Left lobe of liver (tissue), 2 donors: ENCODE results near the gene SPOCK2. TPM values are rescaled to one million over a fixed set of nuclear protein-coding genes. Genes with fewer than 3 reads are reported as not detected.
A peak's percentile ranks its signal among the peaks of the same experiment; 100 is the strongest.
"Not testable (repeated sequence)": the region's sequence is repeated elsewhere in the genome, so short reads cannot be mapped to it uniquely, and the experiment has no call there.

Experiments
- ATAC-seq: fragments of 200-7000 bp; cut with Tn5 transposase; one replicate; pipeline ENCODE4 v1.9.1; 2020; ENCODE audit warnings: mild to moderate bottlenecking, moderate library complexity
- DNase-seq: peaks from one replicate; pipeline ENCODE4 v3.0.0-alpha.2; 2020; ENCODE audit warnings: low spot score
- total RNA-seq: library from RNA; stranded (reverse); gene quantifications from one replicate; pipeline ENCODE4 v1.2.1, GENCODE V29; 2021
- donor health status: DM: no; HTN: no; CAD: no; lungs with moderate emphysema.
- donor health status: DM: no; HTN: yes; CAD: no.

The SPOCK2 gene
- total RNA-seq, 1 donor from 2014 or later = 1.6 TPM

- ATAC-seq = no peak
- no peak for DNase-seq
Observed at GRCh38 chr10:72035252-72035887, 53.0 kb downstream of the SPOCK2 start.

DNA sequence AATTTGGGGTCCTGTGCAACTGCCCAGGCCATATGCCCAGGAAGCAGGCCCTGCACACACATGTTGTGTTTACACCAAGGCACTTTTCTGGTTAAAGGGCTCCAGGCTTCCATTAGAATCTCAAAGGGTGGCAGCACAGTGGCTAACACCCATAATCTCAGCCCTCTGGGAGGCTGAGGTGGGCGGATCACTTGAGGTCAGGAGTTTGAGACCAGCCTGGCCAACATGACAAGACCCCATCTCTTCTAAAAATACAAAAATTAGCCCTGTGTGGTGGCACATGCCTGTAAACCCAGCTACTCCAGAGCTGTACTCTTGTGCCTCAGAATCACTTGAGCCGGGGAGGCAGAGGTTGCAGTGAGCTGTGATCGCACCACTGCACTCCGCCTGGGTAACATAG lies 53.6 kb downstream of the SPOCK2 start:
- ATAC-seq (no peak), DNase-seq (no peak)

DNA sequence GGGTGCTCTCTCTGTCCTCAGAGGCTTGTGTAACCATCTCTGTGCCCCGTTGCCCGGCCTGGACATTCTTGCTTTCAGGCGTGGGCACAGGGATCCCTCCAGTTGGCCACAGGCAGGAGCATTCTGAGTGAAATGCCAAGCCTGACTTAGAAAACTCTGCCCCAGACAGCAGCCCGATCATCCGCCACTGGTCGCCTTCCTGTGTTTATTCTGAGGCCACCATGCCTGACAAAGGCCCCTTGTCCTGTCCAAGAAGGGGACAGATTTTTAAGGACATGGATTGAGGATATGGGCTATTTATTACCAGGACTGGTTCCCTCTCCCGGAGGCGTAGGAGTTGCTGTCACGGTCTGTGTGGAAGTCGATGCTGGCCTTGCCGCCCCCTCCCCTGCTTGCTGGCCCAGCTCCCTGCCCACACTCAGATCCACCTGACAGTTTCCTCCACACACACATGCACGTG lies 54.3 kb downstream of the SPOCK2 start:
- no peak for ATAC-seq
- DNase-seq = no peak

GRCh38 chr10:72032409-72033162 lies 55.8 kb downstream of the SPOCK2 start:
- DNase-seq, ATAC-seq: not testable (repeated sequence)

GRCh38 chr10:72031706-72032105 lies 56.6 kb downstream of the SPOCK2 start:
- DNase-seq (no peak), ATAC-seq (no peak)

DNA sequence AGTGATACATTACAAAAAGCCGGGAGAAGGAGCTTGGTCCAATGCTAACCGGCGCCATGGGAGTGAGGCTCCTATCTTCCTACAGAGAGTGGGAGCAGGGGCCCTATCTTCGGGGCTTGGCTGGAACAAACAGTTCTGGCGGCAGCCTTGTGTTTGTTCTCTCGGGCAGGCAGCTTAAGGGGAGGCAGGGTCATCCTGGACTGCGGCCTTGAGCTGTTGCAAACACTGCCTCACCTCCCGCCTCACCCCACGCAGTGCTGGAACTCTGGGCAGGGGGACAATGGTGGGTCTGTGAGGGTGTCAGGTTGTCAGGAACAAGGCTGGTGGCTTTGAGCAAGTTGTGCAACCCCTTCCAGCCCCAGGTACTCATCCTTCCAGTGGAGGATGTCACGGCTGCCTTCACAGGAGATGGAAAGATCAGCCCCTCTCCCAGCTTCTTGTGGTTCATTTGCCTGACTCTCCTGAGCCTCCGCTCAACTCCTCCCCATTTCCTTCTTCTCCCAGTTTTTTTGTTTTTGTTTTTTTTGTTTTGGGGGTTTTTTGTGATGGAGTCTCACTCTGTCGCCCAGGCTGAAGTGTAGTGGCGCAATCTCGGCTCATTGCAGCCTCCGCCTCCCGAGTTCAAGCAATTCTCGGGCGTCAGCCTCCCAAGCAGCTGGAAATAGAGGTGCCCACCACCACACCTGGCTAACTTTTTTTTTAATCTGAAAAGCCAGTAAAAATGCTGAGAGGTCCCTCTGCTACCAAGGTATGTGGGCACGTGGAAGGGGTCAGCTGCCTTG lies 57.4 kb downstream of the SPOCK2 start:
- DNase-seq (peak; percentile 50), ATAC-seq (peak; percentile 80)

DNA sequence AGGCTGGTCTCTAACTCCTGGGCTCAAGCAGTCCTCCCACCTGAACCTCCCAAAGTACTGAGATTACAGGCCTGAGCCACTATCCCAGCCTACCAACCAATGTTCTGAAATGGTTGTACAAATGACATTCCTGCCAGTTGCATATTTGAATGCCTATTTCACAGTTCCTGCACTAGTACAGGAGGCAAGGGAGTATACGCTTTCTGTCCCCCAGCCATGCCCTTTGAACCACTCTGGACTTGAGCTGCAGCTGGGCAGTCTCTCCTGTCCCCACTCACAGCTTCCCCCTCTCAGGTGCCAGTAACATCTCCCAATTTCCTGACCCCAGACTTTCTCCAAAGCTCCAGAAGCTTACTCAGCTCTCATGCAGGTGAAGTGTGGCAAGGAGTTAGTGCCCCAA lies 58.9 kb downstream of the SPOCK2 start:
- ATAC-seq = peak; percentile 63
- no peak for DNase-seq

GRCh38 chr10:72027498-72027897 lies 60.9 kb downstream of the SPOCK2 start:
- DNase-seq (no peak), ATAC-seq (no peak)

- no peak for ATAC-seq
- DNase-seq = no peak
Observed at GRCh38 chr10:72026278-72027111, 61.9 kb downstream of the SPOCK2 start.

DNA sequence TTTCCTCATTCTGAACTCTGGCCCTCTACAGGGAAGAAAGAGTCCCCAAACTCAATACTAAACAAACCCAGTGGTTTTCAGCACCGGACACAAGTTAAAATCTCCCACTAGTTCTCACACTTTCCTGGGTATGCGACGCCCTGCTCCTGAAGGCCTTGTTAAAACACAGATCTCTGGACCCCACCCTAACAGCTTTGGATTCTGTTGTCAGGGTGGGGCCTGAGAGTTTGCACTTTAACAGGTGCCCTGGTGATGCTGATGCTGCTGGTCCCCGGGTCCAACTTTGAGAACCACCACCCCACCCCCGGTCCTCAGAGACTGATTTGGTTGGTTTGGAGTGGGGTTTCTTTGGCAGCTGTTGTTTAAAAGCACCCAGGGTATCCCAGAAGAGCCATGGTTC lies 62.5 kb downstream of the SPOCK2 start:
- ATAC-seq (no peak), DNase-seq (no peak)

- no peak for DNase-seq
- ATAC-seq = no peak
Observed at GRCh38 chr10:72025400-72025799, 63.0 kb downstream of the SPOCK2 start.

DNA sequence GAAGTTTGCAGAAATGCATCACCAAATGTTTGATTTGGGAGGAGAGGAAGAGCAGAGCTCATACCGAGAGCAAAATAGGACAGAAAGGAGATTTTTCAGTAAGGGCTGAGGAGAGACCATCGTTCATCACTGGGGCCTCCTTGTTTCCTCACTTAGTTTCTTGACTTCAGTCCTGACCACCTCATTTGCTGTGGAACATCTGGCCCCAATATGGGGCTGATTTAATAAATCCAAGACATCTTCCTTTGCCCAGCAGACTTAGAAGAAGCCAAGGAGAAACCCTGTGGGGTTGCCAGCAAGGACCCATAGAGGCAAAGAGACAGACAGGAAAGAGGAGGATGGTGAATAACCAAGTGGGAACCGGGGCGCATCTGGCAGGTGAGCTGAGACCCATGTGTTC lies 63.8 kb downstream of the SPOCK2 start:
- DNase-seq = no peak
- ATAC-seq = no peak

DNA sequence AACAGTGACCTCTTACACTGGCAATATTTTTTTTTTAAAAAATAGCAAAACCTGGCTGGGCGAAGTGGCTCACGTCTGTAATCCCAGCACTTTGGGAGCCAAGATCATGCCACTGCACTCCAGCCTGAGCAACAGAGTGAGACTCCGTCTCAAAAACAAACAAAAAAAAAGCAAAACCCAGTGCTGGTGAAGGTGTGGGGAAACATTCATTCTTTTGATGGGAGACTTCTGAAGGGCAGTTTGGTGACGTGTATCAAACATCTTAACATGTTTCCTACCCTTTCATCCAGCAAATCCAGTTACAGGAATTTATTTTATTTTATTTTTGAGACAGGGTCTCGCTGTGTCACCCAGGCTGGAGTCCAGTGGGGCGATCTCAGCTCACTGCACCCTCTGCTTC lies 66.1 kb downstream of the SPOCK2 start:
- DNase-seq (no peak), ATAC-seq (no peak)

DNA sequence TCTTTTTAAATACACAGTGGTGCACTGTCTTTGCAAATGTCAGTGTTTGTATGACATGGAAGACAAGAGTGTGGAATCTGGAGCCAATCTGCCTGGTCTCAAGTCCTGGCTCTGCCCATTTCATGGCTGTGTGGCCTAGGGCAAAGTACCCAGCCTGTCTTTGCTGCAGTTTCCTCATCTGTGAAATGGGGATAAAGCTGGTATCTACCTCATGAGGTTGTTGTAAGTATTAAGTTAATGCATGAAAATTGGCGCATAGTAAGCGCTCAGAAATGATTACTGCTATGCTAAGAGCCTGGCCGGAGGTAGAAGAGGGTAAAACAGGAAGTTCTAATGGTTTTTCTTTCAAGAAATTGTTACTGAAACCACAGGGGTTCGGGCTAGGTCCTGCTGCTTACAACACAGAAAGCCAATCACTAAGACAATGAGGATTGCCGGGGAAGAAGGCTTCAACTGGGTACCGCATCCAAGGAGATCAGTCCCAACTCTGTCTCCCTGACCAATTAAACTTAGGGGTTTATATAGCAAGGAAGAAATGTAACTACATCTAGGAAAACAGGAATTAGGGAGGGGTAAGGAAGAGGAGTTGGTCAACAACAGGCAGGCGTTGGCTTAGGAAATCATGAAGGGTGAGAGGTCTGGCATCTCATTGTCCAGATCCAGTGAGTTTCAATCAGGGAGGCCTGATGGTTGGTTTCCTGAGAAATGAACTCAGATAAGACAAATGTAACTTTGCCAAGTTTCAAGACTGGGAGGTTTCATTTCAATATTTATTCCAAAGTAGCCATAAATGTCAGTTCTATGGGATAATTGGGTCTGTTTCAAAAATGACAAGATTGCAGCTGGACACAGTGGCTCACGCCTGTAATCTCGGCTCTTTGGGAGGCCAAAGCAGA lies 67.2 kb downstream of the SPOCK2 start:
- DNase-seq = no peak
- peak; percentile 31 for ATAC-seq

DNA sequence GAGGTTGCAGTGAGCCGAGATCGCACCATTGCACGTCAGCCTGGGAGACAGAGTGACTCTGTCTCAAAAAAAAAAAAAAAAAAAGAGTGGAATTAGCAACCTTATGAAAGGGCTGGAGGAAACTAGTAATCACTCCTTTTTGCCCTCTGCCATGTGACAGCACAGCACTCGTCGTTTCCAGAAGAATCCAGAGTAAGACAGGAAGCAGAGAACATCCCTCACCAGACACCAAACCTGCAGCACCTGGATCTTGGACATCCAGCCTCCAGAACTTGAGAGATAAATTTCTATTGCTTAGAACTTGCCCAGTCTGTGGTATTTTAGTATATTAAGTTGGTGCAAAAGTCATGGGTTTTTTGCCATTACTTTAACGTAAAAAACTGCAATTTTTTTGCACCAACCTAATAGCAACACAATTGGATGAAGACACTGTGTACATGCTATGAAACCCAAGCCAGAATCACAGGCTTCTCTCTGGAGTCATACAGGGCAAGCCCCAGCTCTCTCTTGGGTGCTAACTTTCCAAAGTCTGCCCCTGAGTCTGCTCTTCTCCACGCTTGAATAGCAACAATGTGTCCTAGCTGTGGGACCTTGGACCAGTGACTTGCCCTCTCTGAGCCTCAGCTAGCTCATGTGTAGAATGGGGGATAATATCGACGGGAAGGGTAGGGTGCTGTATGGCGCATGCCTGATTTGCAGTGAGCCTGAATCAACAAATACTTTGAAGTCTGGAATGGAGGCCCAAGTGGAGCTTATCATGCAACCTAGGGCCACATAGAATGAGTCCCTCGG lies 69.1 kb downstream of the SPOCK2 start:
- DNase-seq = no peak
- no peak for ATAC-seq

GRCh38 chr10:72016608-72017300 lies 71.6 kb downstream of the SPOCK2 start:
- DNase-seq (no peak), ATAC-seq (no peak)

- DNase-seq (no peak), ATAC-seq (no peak)
Observed at GRCh38 chr10:72015841-72016240, 72.5 kb downstream of the SPOCK2 start.

GRCh38 chr10:72014785-72015480 lies 73.4 kb downstream of the SPOCK2 start:
- DNase-seq = no peak

More at GRCh38 chr10:72014785-72015480, 73.4 kb downstream of the SPOCK2 start:
- ATAC-seq = no peak
